Gastrocnemius medialis (tissue), 4 donors: ENCODE data around the gene C1orf185. TPM values are rescaled to one million over a fixed set of nuclear protein-coding genes. Genes with fewer than 3 reads are reported as not detected.
"Not testable (repeated sequence)": the region's sequence is repeated elsewhere in the genome, so short reads cannot be mapped to it uniquely, and the experiment has no call there.

ENCODE experiments used
- ATAC-seq, 2 donors: fragments of 150-250 bp; one replicate each; pipeline ENCODE4 v1.9.1; 2016
- DNase-seq, 2 donors: peaks; one replicate each; pipeline ENCODE4 v3.0.0-alpha.2; 2019
- H3K27ac ChIP-seq, 4 donors: fragments of 200-600 bp; sonication (generic); 1 replicate in 1 of 4; 2 replicates in 3 of 4; pipeline ENCODE4 v1.5.1; 2016 to 2018; ENCODE audit warnings: mild to moderate bottlenecking in 2 of 4, moderate library complexity in 1 of 4
- H3K27me3 ChIP-seq, 3 donors: fragments of 200-600 bp; sonication (generic) in 2 of 3; 1 replicate in 1 of 3; 2 replicates in 2 of 3; pipeline versions ENCODE4 v1.5.1 to v1.6.0; 2016 to 2019; ENCODE audit warnings: mild to moderate bottlenecking in 1 of 3, moderate library complexity in 1 of 3
- H3K36me3 ChIP-seq, 2 donors: fragments of 200-600 bp; sonication (generic) in 1 of 2; one replicate each; pipeline ENCODE4 v1.5.1; 2017 to 2018
- H3K4me1 ChIP-seq, 2 donors: fragments of 200-600 bp; sonication (generic) in 1 of 2; one replicate each; pipeline ENCODE4 v1.5.1; 2016 to 2017; ENCODE audit warnings: mild to moderate bottlenecking in 2 of 2
- H3K4me3 ChIP-seq, 4 donors: fragments of 200-600 bp; sonication (generic) in 3 of 4; 1 replicate in 1 of 4; 2 replicates in 3 of 4; pipeline ENCODE4 v1.5.1; 2016 to 2019; ENCODE audit warnings: mild to moderate bottlenecking in 2 of 4
- H3K9me3 ChIP-seq, 3 donors: fragments of 200-600 bp; sonication (generic) in 2 of 3; 1 replicate in 1 of 3; 2 replicates in 2 of 3; pipeline ENCODE4 v1.5.1; 2016 to 2019
- POLR2A ChIP-seq, 2 donors: fragments of 450-650 bp; IDR thresholded peaks; one replicate each; pipeline ENCODE4 v1.6.1; 2017; ENCODE audit warnings: antibody characterized with exemption in 2 of 2, mild to moderate bottlenecking in 2 of 2, moderate library complexity in 2 of 2
- in situ Hi-C, 4 donors: fragments of 200-750 bp; cut with MboI; loops; one replicate each; pipeline versions ENCODE4 v1.15.0 to v1.8.0; 2017; ENCODE audit warnings: low sequenced_read_pairs in 4 of 4
- intact Hi-C: fragments of 100-400 bp; cut with DNase I; formaldehyde crosslinking; loops from one replicate; pipeline ENCODE4 v1.15.1; 2023; ENCODE audit warnings: low total_unique reads
- total RNA-seq, 4 donors: library from RNA; depleted of rRNA; stranded (reverse); fragments of >200 nt; gene quantifications; one replicate each; pipeline versions ENCODE4 v1.1.0 to v1.2.3, GENCODE V29; 2016
- TF ChIP-seq, protein P1 (sequence below), 5 experiments: fragments of 450-650 bp in 3 of 5; fragments of 200-600 bp in 2 of 5; sonication (generic) in 2 of 5; IDR thresholded peaks in 4 of 5; conservative IDR thresholded peaks in 1 of 5; 1 replicate in 4 of 5; 2 replicates in 1 of 5; pipeline ENCODE4 v1.5.1; 2016 to 2019; ENCODE audit warnings: antibody characterized with exemption in 5 of 5, mild to moderate bottlenecking in 3 of 5, moderate library complexity in 3 of 5

C1orf185 gene
- total RNA-seq, 4 donors from 2014 or later: not detected

DNA sequence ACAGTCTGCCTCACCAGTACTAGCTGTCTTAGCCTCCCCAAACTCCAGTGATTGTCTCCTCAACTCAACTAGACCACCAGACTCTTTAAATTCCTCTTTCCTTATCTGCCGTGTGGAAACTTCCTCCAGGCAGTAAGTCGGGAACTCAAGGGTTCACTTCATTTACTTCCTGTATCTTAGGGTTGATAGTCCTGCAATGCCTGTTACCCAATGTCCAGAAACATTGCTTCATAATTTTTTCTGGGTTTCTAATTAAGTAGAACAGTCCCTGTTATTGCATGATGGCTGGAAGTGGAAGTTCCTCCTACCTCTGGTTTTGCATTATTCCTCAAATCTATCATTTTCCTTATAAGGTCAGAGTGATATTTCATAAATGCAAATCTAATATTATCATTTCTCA lies 73.2 kb downstream of the C1orf185 start:
- H3K4me3 ChIP-seq: no peak overlapping the region
- ATAC-seq (no peak), DNase-seq (no peak)
- no peaks in the 10 kb centered on the region for H3K27me3 ChIP-seq
- intact Hi-C loops (no loop called here), in situ Hi-C loops (loop anchor here in 2 of 4 donors (25.0 kb wide), 2 partner anchors 112 to 238 kb away; no protein-coding TSS in a partner anchor)
- H3K4me1 ChIP-seq: no peaks in the 10 kb centered on the region
- TF ChIP-seq, protein P1, sequence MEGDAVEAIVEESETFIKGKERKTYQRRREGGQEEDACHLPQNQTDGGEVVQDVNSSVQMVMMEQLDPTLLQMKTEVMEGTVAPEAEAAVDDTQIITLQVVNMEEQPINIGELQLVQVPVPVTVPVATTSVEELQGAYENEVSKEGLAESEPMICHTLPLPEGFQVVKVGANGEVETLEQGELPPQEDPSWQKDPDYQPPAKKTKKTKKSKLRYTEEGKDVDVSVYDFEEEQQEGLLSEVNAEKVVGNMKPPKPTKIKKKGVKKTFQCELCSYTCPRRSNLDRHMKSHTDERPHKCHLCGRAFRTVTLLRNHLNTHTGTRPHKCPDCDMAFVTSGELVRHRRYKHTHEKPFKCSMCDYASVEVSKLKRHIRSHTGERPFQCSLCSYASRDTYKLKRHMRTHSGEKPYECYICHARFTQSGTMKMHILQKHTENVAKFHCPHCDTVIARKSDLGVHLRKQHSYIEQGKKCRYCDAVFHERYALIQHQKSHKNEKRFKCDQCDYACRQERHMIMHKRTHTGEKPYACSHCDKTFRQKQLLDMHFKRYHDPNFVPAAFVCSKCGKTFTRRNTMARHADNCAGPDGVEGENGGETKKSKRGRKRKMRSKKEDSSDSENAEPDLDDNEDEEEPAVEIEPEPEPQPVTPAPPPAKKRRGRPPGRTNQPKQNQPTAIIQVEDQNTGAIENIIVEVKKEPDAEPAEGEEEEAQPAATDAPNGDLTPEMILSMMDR (IDR thresholded peaks at IDR 0.05 in 4 of 5, conservative IDR thresholded peaks at IDR 0.05 in 1 of 5): no peak
- no peak for TF ChIP-seq POLR2A (IDR thresholded peaks at IDR 0.05)
- no peaks in the 10 kb centered on the region for H3K9me3 ChIP-seq
- H3K36me3 ChIP-seq: no peaks in the 10 kb centered on the region
- H3K27ac ChIP-seq: no peak overlapping the region

- H3K4me1 ChIP-seq, H3K27ac ChIP-seq, H3K9me3 ChIP-seq, DNase-seq, H3K4me3 ChIP-seq, intact Hi-C loops, ATAC-seq, H3K27me3 ChIP-seq, H3K36me3 ChIP-seq: not testable (repeated sequence)
- in situ Hi-C loops: loop anchor here in 2 of 4 donors (25.0 kb wide), 2 partner anchors 109 to 241 kb away; no protein-coding TSS in a partner anchor
Observed at GRCh38 chr1:51177988-51178387, 76.0 kb downstream of the C1orf185 start.

- Histone ChIP-seq H3K27me3 (no peaks in the 10 kb centered on the region), H3K4me3 (no peak overlapping the region), H3K4me1 (no peaks in the 10 kb centered on the region), H3K36me3 (no peaks in the 10 kb centered on the region), H3K9me3 (no peaks in the 10 kb centered on the region), H3K27ac (no peak overlapping the region)
- ATAC-seq (no peak), DNase-seq (no peak)
- intact Hi-C loops (loop anchor here (2.0 kb wide), 1 partner anchor 259 kb away; no protein-coding TSS in a partner anchor), in situ Hi-C loops (loop anchor here in 3 of 4 donors (10.0 to 25.0 kb wide), 3 partner anchors 99 to 253 kb away; no protein-coding TSS in a partner anchor)
- TF ChIP-seq, protein P1 (IDR thresholded peaks at IDR 0.05 in 4 of 5, conservative IDR thresholded peaks at IDR 0.05 in 1 of 5): no peak
Observed at GRCh38 chr1:51188230-51188629, 86.2 kb downstream of the C1orf185 start.

- intact Hi-C loops: loop anchor here (1.0 to 2.0 kb wide), 3 partner anchors 107 to 415 kb away; no protein-coding TSS in a partner anchor
- in situ Hi-C loops: loop anchor here (5.0 to 25.0 kb wide), 7 partner anchors 98 to 417 kb away; no protein-coding TSS in a partner anchor
Observed at GRCh38 chr1:51189421-51190073, 87.5 kb downstream of the C1orf185 start.

DNA sequence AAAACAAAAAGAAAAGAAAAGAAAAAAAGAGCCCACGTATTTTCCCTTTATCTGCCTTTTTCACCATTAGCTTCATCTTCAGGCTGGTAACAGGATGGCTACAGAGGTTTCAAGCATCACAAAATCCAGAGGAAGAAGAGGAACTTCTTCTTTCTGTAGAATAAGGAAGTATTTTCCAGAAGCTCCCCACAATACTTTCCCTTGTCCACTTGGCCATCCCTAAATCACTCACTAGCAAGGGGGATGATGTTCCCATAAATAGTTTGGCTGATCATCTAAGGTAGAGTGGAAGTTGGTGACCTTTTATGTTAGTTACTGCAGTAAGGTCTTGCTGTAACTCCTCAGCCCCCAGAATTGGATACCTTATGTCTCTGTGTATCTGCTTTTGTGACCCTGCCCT lies 88.9 kb downstream of the C1orf185 start:
- Histone ChIP-seq H3K36me3 (no peaks in the 10 kb centered on the region), H3K4me1 (no peaks in the 10 kb centered on the region), H3K27me3 (no peaks in the 10 kb centered on the region), H3K4me3 (no peak overlapping the region), H3K9me3 (no peaks in the 10 kb centered on the region), H3K27ac (no peak overlapping the region)
- DNase-seq (no peak), ATAC-seq (no peak)
- intact Hi-C loops: loop anchor here (2.0 kb wide), 1 partner anchor 106 kb away; no protein-coding TSS in a partner anchor
- in situ Hi-C loops: loop anchor here (5.0 to 25.0 kb wide), 6 partner anchors 96 to 419 kb away; no protein-coding TSS in a partner anchor
- no peak for TF ChIP-seq POLR2A (IDR thresholded peaks at IDR 0.05)
- TF ChIP-seq, protein P1 (IDR thresholded peaks at IDR 0.05 in 4 of 5, conservative IDR thresholded peaks at IDR 0.05 in 1 of 5): no peak

More at GRCh38 chr1:51189421-51190073, 87.5 kb downstream of the C1orf185 start:
- TF ChIP-seq, protein P1 (IDR thresholded peaks at IDR 0.05 in 4 of 5, conservative IDR thresholded peaks at IDR 0.05 in 1 of 5): peak; percentile 55 to 87 (median 81)
- no peak for TF ChIP-seq POLR2A (IDR thresholded peaks at IDR 0.05)
- Histone ChIP-seq H3K27ac (no peak overlapping the region), H3K9me3 (no peaks in the 10 kb centered on the region), H3K4me1 (no peaks in the 10 kb centered on the region), H3K4me3 (no peak overlapping the region), H3K27me3 (no peaks in the 10 kb centered on the region), H3K36me3 (no peaks in the 10 kb centered on the region)
- DNase-seq (no peak), ATAC-seq (peak in 1 of 2 donors; percentile 41)
